Endodermal cell (in vitro differentiated cells): ENCODE results near the gene RCBTB1. TPM values are rescaled to one million over a fixed set of nuclear protein-coding genes. Genes with fewer than 3 reads are reported as not detected.
"Not testable (repeated sequence)": the region's sequence is repeated elsewhere in the genome, so short reads cannot be mapped to it uniquely, and the experiment has no call there.

Experiments
- DNase-seq: peaks from one replicate; pipeline ENCODE4 v3.0.0-alpha.2; 2017
- H3K27ac ChIP-seq: 2 replicates; pipeline ENCODE4 v1.5.1; 2013; ENCODE audit warnings: mild to moderate bottlenecking, low read depth, low read length, moderate library complexity
- H3K27me3 ChIP-seq: 2 replicates; pipeline ENCODE4 v1.6.1; 2013; ENCODE audit warnings: mild to moderate bottlenecking, low read length, moderate library complexity; ENCODE audit not compliant: insufficient read depth, control insufficient read depth, poor library complexity, severe bottlenecking
- H3K36me3 ChIP-seq: 2 replicates; pipeline ENCODE4 v1.7.0; 2013; ENCODE audit warnings: mild to moderate bottlenecking, low read length, moderate library complexity; ENCODE audit not compliant: control insufficient read depth, insufficient read depth
- H3K4me1 ChIP-seq: one replicate; pipeline ENCODE4 v1.7.0; 2013; ENCODE audit warnings: low read length; ENCODE audit not compliant: control insufficient read depth, insufficient read depth
- H3K4me3 ChIP-seq: 2 replicates; pipeline ENCODE4 v1.5.1; 2013; ENCODE audit warnings: mild to moderate bottlenecking, low read length, moderate library complexity
- H3K9ac ChIP-seq: 2 replicates; pipeline ENCODE4 v1.6.1; 2013; ENCODE audit warnings: mild to moderate bottlenecking, low read length, moderate library complexity; ENCODE audit not compliant: poor library complexity, severe bottlenecking; ENCODE audit errors: extremely low read depth
- H3K9me3 ChIP-seq: 2 replicates; pipeline ENCODE4 v1.6.1; 2013; ENCODE audit warnings: mild to moderate bottlenecking, low read length, moderate library complexity; ENCODE audit not compliant: control insufficient read depth
- H3K27ac Mint-ChIP-seq: 2 replicates; pipeline ENCODE4 v1.8.0; 2020; ENCODE audit warnings: mixed read lengths
- H3K27me3 Mint-ChIP-seq: 2 replicates; pipeline ENCODE4 v1.8.0; 2021; ENCODE audit warnings: mild to moderate bottlenecking, mixed read lengths; ENCODE audit not compliant: insufficient read depth
- H3K36me3 Mint-ChIP-seq: 2 replicates; pipeline ENCODE4 v1.8.0; 2020; ENCODE audit warnings: low read depth, mixed read lengths
- H3K4me1 Mint-ChIP-seq: 2 replicates; pipeline ENCODE4 v1.8.0; 2020; ENCODE audit warnings: mixed read lengths
- H3K4me3 Mint-ChIP-seq: 2 replicates; pipeline ENCODE4 v1.8.0; 2020; ENCODE audit warnings: mild to moderate bottlenecking, moderate library complexity, mixed read lengths
- H3K9me3 Mint-ChIP-seq: 2 replicates; pipeline ENCODE4 v1.8.0; 2020; ENCODE audit warnings: mild to moderate bottlenecking, mixed read lengths
- CTCF ChIP-seq: fragments of 200-600 bp; sonication (generic); conservative IDR thresholded peaks from 2 replicates; pipeline ENCODE4 v1.5.0; 2021; ENCODE audit warnings: antibody characterized with exemption, mild to moderate bottlenecking
- WGBS, 2 experiments: methylation state at CpG; one replicate each; pipeline versions ENCODE4 v1.1.5 to v1.1.7; 2013; ENCODE audit warnings: missing lambda C conversion rate in 2 of 2, mixed read lengths in 1 of 2; ENCODE audit not compliant: insufficient coverage in 1 of 2, insufficient read length in 1 of 2; 5-methylcytosine and 5-hydroxymethylcytosine counted together
- total RNA-seq, 2 donors: library from RNA; stranded (reverse); fragmentation: NEBNext Ultra II Directional in 1 of 2; extraction: Animal tissue kit (Norgen Biotek cat#: 25700) in 1 of 2; gene quantifications; 2 replicates in 1 of 2; 3 replicates in 1 of 2; pipeline ENCODE4 v1.2.1, GENCODE V29; 2021

The RCBTB1 gene
- total RNA-seq, 2 donors from 2014 or later, result 40.6 to 46.4 TPM

GRCh38 chr13:49596221-49596620 is 10.9 kb upstream of the RCBTB1 start:
- no peak for DNase-seq
- Histone ChIP-seq H3K36me3 (no peaks in the 10 kb centered on the region), H3K9me3 (no peaks in the 10 kb centered on the region), H3K9ac (no peak overlapping the region), H3K27me3 (no peaks in the 10 kb centered on the region), H3K4me3 (no peak overlapping the region), H3K27ac (no peak overlapping the region), H3K4me1 (peaks cover 3% of the 10 kb centered on the region)
- Mint-ChIP-seq H3K36me3 (no peaks in the 10 kb centered on the region), H3K27me3 (peaks cover 5% of the 10 kb centered on the region), H3K4me3 (no peak overlapping the region), H3K9me3 (peaks cover 19% of the 10 kb centered on the region), H3K27ac (no peak overlapping the region), H3K4me1 (no peaks in the 10 kb centered on the region)
- TF ChIP-seq CTCF, result no peak
- WGBS, 2 experiments, result 63 to 64% methylated on average over 2 of the region's 2 CpGs

- no peaks in the 10 kb centered on the region for H3K9me3 ChIP-seq
- no peak for DNase-seq
- no peak overlapping the region for H3K9ac ChIP-seq
- H3K27ac Mint-ChIP-seq, result no peak overlapping the region
- no peaks in the 10 kb centered on the region for H3K36me3 ChIP-seq
- H3K4me1 Mint-ChIP-seq, result no peaks in the 10 kb centered on the region
- H3K4me3 ChIP-seq, result no peak overlapping the region
- H3K4me3 Mint-ChIP-seq, result no peak overlapping the region
- H3K27me3 Mint-ChIP-seq, result peaks cover 8% of the 10 kb centered on the region
- H3K4me1 ChIP-seq, result peaks cover 3% of the 10 kb centered on the region
- H3K36me3 Mint-ChIP-seq, result no peaks in the 10 kb centered on the region
- H3K27me3 ChIP-seq, result no peaks in the 10 kb centered on the region
- peaks cover 25% of the 10 kb centered on the region for H3K9me3 Mint-ChIP-seq
- no peak overlapping the region for H3K27ac ChIP-seq
- no peak for TF ChIP-seq CTCF
Observed at GRCh38 chr13:49594576-49594975, 9.2 kb upstream of the RCBTB1 start.

DNA sequence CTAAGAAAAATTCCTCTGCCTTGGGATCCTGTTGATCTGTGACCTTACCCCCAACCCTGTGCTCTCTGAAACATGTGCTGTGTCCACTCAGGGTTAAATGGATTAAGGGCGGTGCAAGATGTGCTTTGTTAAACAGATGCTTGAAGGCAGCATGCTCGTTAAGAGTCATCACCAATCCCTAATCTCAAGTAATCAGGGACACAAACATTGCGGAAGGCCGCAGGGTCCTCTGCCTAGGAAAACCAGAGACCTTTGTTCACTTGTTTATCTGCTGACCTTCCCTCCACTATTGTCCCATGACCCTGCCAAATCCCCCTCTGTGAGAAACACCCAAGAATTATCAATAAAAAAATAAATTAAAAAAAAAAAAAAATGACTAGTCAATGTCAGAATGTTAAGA is 8.5 kb upstream of the RCBTB1 start:
- not testable (repeated sequence) for H3K4me3 ChIP-seq, H3K4me3 Mint-ChIP-seq, H3K27ac Mint-ChIP-seq, H3K9ac ChIP-seq, H3K27ac ChIP-seq, H3K36me3 ChIP-seq, H3K4me1 Mint-ChIP-seq, H3K4me1 ChIP-seq, H3K36me3 Mint-ChIP-seq, H3K9me3 ChIP-seq, DNase-seq, H3K27me3 ChIP-seq
- Mint-ChIP-seq H3K9me3 (peaks cover 25% of the 10 kb centered on the region), H3K27me3 (peaks cover 10% of the 10 kb centered on the region)
- WGBS, 2 experiments, result 73% methylated on average over 3 of the region's 4 CpGs; no CpG with 5 or more reads in 1 of the 2 experiments

GRCh38 chr13:49590714-49591113 is 5.4 kb upstream of the RCBTB1 start:
- H3K4me3 Mint-ChIP-seq, H3K4me1 ChIP-seq, H3K27ac Mint-ChIP-seq, H3K27ac ChIP-seq, H3K9me3 ChIP-seq, DNase-seq, H3K36me3 Mint-ChIP-seq, H3K4me3 ChIP-seq, H3K27me3 Mint-ChIP-seq, H3K27me3 ChIP-seq, H3K9ac ChIP-seq, H3K36me3 ChIP-seq: not testable (repeated sequence)
- 90% methylated on average over 3 of the region's 3 CpGs; no CpG with 5 or more reads in 1 of the 2 experiments for WGBS, 2 experiments
- H3K9me3 Mint-ChIP-seq, result peaks cover 23% of the 10 kb centered on the region
- peaks cover 11% of the 10 kb centered on the region for H3K4me1 Mint-ChIP-seq
